Measurements from ENCODE around the gene BOLL.
"Not testable (repeated sequence)": the region's sequence is repeated elsewhere in the genome, so short reads cannot be mapped to it uniquely, and the experiment has no call there.

The BOLL gene

DNA sequence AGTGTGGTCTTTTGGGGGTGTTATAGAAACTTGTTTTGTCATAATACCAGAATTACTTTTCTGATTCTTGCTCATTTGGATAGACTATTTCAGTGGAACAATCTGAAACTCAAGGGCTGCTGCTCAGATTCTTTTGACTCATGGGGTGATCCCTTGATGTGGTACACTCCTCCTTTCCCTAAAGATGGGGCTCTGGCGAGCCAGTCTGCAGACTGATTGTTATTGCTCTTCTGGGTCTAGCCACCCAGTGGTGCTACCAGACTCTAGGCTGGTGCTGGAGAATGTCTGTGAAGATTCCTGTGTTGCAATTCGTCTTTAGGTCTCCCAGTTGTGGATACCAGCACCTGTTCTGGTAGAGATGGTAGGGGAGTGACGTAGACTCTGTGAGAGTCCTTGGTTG lies 84.2 kb downstream of the BOLL start:
- TF ChIP-seq, protein P1, sequence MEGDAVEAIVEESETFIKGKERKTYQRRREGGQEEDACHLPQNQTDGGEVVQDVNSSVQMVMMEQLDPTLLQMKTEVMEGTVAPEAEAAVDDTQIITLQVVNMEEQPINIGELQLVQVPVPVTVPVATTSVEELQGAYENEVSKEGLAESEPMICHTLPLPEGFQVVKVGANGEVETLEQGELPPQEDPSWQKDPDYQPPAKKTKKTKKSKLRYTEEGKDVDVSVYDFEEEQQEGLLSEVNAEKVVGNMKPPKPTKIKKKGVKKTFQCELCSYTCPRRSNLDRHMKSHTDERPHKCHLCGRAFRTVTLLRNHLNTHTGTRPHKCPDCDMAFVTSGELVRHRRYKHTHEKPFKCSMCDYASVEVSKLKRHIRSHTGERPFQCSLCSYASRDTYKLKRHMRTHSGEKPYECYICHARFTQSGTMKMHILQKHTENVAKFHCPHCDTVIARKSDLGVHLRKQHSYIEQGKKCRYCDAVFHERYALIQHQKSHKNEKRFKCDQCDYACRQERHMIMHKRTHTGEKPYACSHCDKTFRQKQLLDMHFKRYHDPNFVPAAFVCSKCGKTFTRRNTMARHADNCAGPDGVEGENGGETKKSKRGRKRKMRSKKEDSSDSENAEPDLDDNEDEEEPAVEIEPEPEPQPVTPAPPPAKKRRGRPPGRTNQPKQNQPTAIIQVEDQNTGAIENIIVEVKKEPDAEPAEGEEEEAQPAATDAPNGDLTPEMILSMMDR (IDR thresholded peaks at IDR 0.05; ENCODE audit: insufficient read depth, low read length, missing control alignments): no peak
- no peak overlapping the region for H3K4me3 ChIP-seq (ENCODE audit: low read depth, low read length)
- ChIA-PET CTCF (no interaction called here), POLR2A (no interaction called here)
- DNase-seq (ENCODE audit: low read depth, low spot score): no peak

DNA sequence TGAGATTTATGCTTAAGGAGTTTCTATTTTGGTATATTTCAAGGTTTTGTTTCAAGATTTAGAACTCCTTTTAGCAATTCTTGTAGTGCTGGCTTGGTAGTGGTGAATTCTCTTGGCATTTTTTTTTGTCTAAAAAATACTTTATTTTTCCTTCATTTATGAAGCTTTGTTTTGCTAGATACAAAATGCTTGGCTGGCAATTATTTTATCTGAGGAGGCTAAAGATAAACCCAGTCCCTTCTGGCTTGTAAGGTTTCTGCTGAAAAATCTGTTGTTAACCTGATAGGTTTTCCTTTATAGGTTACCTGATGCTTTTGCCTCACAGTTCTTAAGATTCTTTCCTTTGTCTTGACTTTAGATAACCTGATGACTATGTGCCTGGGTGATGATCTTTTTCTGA lies 85.4 kb downstream of the BOLL start:
- CTCF ChIA-PET, POLR2A ChIA-PET: not testable (repeated sequence)

DNA sequence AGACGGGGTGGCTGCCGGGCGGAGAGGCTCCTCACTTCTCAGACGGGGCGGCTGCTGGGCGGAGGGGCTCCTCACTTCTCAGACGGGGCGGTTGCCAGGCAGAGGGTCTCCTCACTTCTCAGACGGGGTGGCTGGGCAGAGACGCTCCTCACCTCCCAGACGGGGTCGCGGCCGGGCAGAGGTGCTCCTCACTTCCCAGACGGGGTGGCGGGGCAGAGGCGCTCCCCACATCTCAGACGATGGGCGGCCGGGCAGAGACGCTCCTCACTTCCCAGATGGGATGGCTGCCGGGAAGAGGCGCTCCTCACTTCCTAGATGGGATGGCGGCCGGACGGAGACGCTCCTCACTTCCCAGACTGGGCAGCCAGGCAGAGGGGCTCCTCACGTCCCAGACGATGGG lies 88.5 kb downstream of the BOLL start:
- POLR2A ChIA-PET; CTCF ChIA-PET; DNase-seq (ENCODE audit: low read depth, low spot score); H3K4me3 ChIP-seq (ENCODE audit: low read depth, low read length): not testable (repeated sequence)

More for the DNA sequence above, 85.4 kb downstream of the BOLL start:
- not testable (repeated sequence) for H3K4me3 ChIP-seq (ENCODE audit: low read depth, low read length); DNase-seq (ENCODE audit: low read depth, low spot score)

- POLR2A ChIA-PET; H3K4me3 ChIP-seq (ENCODE audit: low read depth, low read length); DNase-seq (ENCODE audit: low read depth, low spot score); CTCF ChIA-PET: not testable (repeated sequence)
Observed at GRCh38 chr2:197695971-197696370, 89.1 kb downstream of the BOLL start.

GRCh38 chr2:197695206-197695605 lies 89.9 kb downstream of the BOLL start:
- POLR2A ChIA-PET; CTCF ChIA-PET; H3K4me3 ChIP-seq (ENCODE audit: low read depth, low read length); DNase-seq (ENCODE audit: low read depth, low spot score): not testable (repeated sequence)

DNA sequence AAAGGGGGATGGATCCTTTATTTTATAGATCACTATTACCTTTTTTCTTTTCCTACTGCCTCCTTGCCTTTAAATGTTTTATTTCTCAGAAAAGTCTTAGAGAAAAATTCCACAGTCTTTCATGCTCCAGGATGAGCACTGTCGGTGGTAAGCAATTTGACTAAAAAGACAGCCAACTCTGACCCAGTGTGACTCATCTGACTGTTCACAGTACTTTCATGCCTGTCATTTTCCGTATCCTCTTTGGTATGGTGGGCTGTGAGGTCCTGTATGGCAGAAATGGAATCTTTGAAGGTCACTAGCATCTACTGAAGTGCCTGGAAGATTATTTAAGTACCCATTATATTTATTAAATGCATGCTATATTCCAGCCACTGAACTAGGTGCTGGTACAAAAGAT lies 107.6 kb downstream of the BOLL start:
- TF ChIP-seq, protein P1 (IDR thresholded peaks at IDR 0.05; ENCODE audit: insufficient read depth, low read length, missing control alignments): no peak
- no peak overlapping the region for H3K4me3 ChIP-seq (ENCODE audit: low read depth, low read length)
- ChIA-PET CTCF (no interaction called here), POLR2A (no interaction called here)
- no peak for DNase-seq (ENCODE audit: low read depth, low spot score)

GRCh38 chr2:197677056-197677455 lies 108.1 kb downstream of the BOLL start:
- H3K4me3 ChIP-seq (ENCODE audit: low read depth, low read length): no peak overlapping the region
- ChIA-PET CTCF (no interaction called here), POLR2A (no interaction called here)
- no peak for DNase-seq (ENCODE audit: low read depth, low spot score)
- TF ChIP-seq, protein P1 (IDR thresholded peaks at IDR 0.05; ENCODE audit: insufficient read depth, low read length, missing control alignments): no peak
